ENCODE measurements around the gene ZSCAN12. TPM values are rescaled to one million over a fixed set of nuclear protein-coding genes. Genes with fewer than 3 reads are reported as not detected.

Gene ZSCAN12
- total and polyA plus RNA-seq, 2 of the 13 experiments (the other 11 are each of a cell fraction or from before 2014, with no cell fraction given), result 2.8 to 8.9 TPM

DNA sequence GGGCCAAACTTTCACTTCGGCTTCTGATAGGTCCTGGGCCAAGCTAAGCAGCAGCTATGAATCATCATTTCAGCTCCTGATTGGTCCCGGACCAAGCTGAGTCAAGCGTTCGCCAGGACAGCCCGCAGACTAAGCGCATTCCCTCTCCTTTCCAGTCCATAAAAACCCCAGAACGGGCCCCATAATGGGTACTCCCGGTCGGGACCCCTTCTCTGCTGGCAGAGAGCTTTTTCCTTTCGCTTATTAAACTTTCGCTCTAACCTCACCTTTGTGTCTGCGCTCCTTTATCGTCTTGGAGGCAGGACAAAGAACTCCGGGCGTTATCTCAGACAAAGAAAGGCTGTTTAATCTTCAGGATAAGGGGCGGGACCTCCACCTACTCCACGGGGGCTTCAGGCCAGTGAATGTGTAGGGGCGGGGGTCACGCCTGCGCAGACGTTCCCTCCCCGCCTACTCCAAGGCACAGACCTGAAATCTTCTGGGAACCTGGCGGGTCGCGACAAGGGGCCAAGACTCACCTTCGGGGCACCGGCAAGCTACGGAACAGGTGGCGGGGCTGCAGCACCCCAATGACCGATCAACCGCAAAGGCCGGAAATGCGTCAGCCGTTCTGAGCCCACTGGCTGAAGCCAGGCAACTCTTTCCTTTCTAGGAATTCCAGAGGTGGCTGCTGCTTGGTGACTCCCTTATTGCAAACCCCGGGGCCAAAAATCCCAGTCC is 63.8 kb downstream of the ZSCAN12 start, which contains the start of gene ZSCAN31 (continued):
- TF ChIP-seq, protein P1, sequence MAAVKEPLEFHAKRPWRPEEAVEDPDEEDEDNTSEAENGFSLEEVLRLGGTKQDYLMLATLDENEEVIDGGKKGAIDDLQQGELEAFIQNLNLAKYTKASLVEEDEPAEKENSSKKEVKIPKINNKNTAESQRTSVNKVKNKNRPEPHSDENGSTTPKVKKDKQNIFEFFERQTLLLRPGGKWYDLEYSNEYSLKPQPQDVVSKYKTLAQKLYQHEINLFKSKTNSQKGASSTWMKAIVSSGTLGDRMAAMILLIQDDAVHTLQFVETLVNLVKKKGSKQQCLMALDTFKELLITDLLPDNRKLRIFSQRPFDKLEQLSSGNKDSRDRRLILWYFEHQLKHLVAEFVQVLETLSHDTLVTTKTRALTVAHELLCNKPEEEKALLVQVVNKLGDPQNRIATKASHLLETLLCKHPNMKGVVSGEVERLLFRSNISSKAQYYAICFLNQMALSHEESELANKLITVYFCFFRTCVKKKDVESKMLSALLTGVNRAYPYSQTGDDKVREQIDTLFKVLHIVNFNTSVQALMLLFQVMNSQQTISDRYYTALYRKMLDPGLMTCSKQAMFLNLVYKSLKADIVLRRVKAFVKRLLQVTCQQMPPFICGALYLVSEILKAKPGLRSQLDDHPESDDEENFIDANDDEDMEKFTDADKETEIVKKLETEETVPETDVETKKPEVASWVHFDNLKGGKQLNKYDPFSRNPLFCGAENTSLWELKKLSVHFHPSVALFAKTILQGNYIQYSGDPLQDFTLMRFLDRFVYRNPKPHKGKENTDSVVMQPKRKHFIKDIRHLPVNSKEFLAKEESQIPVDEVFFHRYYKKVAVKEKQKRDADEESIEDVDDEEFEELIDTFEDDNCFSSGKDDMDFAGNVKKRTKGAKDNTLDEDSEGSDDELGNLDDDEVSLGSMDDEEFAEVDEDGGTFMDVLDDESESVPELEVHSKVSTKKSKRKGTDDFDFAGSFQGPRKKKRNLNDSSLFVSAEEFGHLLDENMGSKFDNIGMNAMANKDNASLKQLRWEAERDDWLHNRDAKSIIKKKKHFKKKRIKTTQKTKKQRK (IDR thresholded peaks at IDR 0.05; ENCODE audit: low read length), result no peak
- TF ChIP-seq HNRNPH1 (optimal IDR thresholded peaks at IDR 0.05; ENCODE audit: low read depth, low read length), result peak; percentile 52
- TF ChIP-seq, protein P2, sequence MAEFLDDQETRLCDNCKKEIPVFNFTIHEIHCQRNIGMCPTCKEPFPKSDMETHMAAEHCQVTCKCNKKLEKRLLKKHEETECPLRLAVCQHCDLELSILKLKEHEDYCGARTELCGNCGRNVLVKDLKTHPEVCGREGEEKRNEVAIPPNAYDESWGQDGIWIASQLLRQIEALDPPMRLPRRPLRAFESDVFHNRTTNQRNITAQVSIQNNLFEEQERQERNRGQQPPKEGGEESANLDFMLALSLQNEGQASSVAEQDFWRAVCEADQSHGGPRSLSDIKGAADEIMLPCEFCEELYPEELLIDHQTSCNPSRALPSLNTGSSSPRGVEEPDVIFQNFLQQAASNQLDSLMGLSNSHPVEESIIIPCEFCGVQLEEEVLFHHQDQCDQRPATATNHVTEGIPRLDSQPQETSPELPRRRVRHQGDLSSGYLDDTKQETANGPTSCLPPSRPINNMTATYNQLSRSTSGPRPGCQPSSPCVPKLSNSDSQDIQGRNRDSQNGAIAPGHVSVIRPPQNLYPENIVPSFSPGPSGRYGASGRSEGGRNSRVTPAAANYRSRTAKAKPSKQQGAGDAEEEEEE (CRISPR knock-in tag; IDR thresholded peaks at IDR 0.05; ENCODE audit: borderline replicate concordance), result peak; percentile 92; the same call in 1 of the 2 replicates
- TF ChIP-seq, protein P3, sequence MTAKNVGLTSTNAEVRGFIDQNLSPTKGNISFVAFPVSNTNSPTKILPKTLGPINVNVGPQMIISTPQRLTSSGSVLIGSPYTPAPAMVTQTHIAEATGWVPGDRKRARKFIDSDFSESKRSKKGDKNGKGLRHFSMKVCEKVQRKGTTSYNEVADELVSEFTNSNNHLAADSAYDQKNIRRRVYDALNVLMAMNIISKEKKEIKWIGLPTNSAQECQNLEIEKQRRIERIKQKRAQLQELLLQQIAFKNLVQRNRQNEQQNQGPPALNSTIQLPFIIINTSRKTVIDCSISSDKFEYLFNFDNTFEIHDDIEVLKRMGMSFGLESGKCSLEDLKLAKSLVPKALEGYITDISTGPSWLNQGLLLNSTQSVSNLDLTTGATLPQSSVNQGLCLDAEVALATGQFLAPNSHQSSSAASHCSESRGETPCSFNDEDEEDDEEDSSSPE (CRISPR knock-in tag; IDR thresholded peaks at IDR 0.05), result peak; percentile 59
- TF ChIP-seq HDAC1 (CRISPR knock-in tag; IDR thresholded peaks at IDR 0.05), result no peak; the same call in 1 of the 2 replicates
- peak; percentile 56 for TF ChIP-seq AGO1 (IDR thresholded peaks at IDR 0.05; ENCODE audit: low read depth, low read length, poor library complexity, severe bottlenecking)
- TF ChIP-seq EP300 (IDR thresholded peaks at IDR 0.05; ENCODE audit: low read depth in 2 of 2, low read length in 2 of 2), result peak; percentile 18 to 34; a peak in 1 of 4 replicates
- TF ChIP-seq EP300 (CRISPR knock-in tag; IDR thresholded peaks at IDR 0.05; ENCODE audit: borderline replicate concordance), result peak; percentile 62
- no peak for TF ChIP-seq HOXA9 (CRISPR knock-in tag; IDR thresholded peaks at IDR 0.05; ENCODE audit: borderline replicate concordance)
- TF ChIP-seq, protein P4, sequence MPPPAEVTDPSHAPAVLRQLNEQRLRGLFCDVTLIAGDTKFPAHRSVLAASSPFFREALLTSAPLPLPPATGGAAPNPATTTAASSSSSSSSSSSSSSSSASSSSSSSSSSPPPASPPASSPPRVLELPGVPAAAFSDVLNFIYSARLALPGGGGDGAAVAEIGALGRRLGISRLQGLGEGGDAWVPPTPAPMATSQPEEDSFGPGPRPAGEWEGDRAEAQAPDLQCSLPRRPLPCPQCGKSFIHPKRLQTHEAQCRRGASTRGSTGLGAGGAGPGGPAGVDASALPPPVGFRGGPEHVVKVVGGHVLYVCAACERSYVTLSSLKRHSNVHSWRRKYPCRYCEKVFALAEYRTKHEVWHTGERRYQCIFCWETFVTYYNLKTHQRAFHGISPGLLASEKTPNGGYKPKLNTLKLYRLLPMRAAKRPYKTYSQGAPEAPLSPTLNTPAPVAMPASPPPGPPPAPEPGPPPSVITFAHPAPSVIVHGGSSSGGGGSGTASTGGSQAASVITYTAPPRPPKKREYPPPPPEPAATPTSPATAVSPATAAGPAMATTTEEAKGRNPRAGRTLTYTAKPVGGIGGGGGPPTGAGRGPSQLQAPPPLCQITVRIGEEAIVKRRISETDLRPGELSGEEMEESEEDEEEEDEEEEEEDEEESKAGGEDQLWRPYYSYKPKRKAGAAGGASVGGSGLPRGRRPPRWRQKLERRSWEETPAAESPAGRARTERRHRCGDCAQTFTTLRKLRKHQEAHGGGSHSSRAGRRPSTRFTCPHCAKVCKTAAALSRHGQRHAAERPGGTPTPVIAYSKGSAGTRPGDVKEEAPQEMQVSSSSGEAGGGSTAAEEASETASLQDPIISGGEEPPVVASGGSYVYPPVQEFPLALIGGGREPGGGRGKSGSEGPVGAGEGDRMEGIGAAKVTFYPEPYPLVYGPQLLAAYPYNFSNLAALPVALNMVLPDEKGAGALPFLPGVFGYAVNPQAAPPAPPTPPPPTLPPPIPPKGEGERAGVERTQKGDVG (CRISPR knock-in tag; IDR thresholded peaks at IDR 0.05; ENCODE audit: borderline replicate concordance), result peak; percentile 76
- peak; percentile 92 for TF ChIP-seq ZFP90 (CRISPR knock-in tag; IDR thresholded peaks at IDR 0.05; ENCODE audit: borderline replicate concordance)
- peak; percentile 39; the same call in 1 of the 2 replicates for TF ChIP-seq DPF2 (CRISPR knock-in tag; IDR thresholded peaks at IDR 0.05; ENCODE audit: borderline replicate concordance, low read depth)
- TF ChIP-seq TGIF2 (CRISPR knock-in tag; IDR thresholded peaks at IDR 0.05), result peak; percentile 16; the same call in 1 of the 2 replicates
- TF ChIP-seq NFRKB (IDR thresholded peaks at IDR 0.05), result no peak
- TF ChIP-seq POLR2AphosphoS2 (IDR thresholded peaks at IDR 0.05; ENCODE audit: low read depth, low read length), result peak; percentile 80; the same call in 1 of the 2 replicates
- TF ChIP-seq ZNF501 (CRISPR knock-in tag; IDR thresholded peaks at IDR 0.05), result peak; percentile 72; the same call in 1 of the 2 replicates
- TF ChIP-seq ZNF605 (CRISPR knock-in tag; IDR thresholded peaks at IDR 0.05), result peak; percentile 91
- TF ChIP-seq PAWR (CRISPR knock-in tag; IDR thresholded peaks at IDR 0.05; ENCODE audit: borderline replicate concordance), result peak; percentile 95; the same call in 1 of the 2 replicates

All from HepG2 (cell line).